Stimulated activated CD4-positive, alpha-beta T cell treated with anti-CD3 and anti-CD28 coated beads, Interleukin-15, amount 100 ng/mL, for 1 hour (primary cell): Measurements from ENCODE around the gene UST.
"Not testable (repeated sequence)": the region's sequence is repeated elsewhere in the genome, so short reads cannot be mapped to it uniquely, and the experiment has no call there.

Experiments
- DNase-seq, 2 donors: peaks; one replicate each; pipeline ENCODE4 v3.0.0-alpha.2; 2020; ENCODE audit warnings: low read depth in 1 of 2, low spot score in 1 of 2

Gene UST

GRCh38 chr6:148999929-149000468, 253.2 kb downstream of the UST start:
- no peak for DNase-seq

- DNase-seq: no peak
These were observed 254.6 kb downstream of the UST start for GRCh38 chr6:149001422-149001821.

DNA sequence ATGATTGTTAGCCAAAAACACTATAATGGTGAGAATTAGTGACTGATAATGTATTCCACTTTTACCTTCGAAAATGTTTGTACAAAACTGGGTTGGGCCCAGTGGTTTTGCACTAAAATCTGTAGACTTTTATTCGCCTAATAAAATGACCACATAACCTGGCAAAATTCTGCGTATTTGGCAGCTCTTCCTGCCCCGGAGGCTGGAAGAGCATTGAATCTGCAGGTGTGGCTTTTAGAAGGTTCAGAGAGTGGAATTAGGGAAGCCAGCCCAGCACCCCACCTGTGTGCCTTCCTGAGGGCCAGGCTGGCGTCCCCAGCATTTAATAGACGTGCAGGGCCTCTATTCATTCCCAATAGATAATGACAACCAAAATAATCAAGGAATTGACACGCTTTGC, 256.7 kb downstream of the UST start:
- DNase-seq: no peak

- DNase-seq: no peak
These were observed 257.8 kb downstream of the UST start for GRCh38 chr6:149004664-149005063.

DNA sequence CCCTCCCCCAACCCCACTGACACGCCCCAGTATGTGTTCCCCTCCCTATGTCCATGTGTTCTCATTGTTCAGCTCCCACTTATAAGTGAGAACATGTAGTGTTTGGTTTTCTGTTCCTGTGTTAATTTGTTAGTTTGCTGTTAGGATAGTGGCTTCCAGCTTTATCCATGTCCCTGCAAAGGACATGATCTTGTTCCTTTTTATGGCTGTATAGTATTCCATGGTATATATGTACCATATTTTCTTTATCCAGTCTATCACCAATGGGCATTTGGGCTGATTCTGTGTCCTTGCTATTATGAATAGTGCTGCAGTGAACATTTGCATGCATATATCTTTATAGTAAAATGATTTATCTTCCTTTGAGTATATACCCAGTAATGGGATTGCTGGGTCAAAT, 259.4 kb downstream of the UST start:
- DNase-seq: not testable (repeated sequence)

DNA sequence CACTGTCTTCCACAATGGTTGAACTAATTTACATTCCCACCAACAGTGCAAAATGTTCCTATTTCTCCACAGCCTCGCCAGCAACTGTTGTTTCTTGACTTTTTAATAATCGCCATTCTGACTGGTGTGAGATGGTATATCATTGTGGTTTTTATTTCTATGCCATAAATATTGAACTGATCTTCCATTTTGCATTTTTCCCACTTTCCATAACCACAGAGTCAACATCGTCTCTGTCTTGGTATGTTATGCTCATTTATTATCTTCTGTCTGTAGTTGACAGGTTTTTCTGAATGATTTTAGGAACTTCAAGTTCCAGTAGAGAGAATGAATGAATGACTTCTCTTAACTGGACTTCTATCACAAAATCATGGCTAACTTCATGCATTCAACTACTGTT, 259.8 kb downstream of the UST start:
- no peak for DNase-seq

GRCh38 chr6:149007846-149008245, 261.0 kb downstream of the UST start:
- no peak for DNase-seq

- DNase-seq: no peak
These were observed 261.9 kb downstream of the UST start for GRCh38 chr6:149008741-149009140.

DNA sequence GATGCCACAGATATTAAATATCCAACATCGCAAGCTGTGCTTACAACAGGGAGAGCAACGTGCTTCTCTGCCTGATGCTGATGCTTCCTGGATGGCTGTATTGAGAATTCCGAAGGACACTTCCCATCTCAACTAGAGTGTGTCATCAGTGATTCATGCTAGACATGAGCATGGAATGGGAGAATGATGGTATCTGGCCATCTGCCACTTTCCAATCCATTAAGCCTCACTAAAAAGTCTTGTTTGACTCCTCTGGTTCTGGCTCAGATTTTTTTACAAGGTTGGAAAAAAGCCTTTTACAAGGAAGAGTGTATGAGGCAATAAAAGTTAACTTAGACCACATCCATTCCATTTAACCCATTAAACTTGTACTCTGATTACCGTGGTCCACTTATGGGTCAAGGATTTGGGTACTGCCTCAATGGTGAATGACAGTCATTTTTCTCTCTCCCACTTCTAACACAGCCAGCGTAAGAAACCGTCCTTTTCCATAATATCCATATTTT, 265.3 kb downstream of the UST start:
- no peak for DNase-seq

DNA sequence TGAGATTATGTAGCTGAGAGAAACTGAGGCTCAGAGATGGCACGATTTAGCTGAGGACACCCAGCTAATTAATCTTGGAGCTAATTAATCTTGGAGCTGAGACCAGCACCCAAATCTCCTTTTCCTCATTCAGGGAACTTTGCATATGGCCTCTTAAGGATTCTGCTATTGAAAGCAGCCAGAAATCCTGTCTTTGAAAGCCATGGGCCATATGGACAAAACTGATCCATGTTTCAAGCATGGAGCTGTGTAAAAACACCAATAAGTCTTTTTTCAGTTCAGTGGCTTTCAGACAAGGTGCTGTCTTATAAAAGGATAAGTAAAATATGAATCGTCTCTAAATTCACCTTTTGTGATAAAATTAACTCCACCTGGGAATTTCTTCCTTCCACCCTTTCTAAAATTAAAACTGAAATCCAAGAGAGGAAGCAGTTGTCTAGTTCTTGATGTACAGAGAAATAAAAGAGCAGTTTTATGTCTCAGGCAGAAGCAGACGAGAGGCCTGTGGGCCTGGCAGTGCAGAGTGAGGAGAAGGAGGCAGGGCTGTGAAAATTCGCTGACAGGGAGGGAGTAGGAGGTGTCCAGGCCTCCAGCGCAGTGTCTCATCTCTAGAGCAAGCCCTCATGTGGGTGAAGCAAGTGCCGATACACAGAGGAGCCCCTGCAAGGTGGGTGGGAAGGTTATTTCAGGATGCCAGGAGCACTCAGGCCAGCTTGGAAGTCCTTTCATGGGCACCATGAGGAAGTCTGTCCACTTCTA, 266.9 kb downstream of the UST start:
- DNase-seq: no peak

DNA sequence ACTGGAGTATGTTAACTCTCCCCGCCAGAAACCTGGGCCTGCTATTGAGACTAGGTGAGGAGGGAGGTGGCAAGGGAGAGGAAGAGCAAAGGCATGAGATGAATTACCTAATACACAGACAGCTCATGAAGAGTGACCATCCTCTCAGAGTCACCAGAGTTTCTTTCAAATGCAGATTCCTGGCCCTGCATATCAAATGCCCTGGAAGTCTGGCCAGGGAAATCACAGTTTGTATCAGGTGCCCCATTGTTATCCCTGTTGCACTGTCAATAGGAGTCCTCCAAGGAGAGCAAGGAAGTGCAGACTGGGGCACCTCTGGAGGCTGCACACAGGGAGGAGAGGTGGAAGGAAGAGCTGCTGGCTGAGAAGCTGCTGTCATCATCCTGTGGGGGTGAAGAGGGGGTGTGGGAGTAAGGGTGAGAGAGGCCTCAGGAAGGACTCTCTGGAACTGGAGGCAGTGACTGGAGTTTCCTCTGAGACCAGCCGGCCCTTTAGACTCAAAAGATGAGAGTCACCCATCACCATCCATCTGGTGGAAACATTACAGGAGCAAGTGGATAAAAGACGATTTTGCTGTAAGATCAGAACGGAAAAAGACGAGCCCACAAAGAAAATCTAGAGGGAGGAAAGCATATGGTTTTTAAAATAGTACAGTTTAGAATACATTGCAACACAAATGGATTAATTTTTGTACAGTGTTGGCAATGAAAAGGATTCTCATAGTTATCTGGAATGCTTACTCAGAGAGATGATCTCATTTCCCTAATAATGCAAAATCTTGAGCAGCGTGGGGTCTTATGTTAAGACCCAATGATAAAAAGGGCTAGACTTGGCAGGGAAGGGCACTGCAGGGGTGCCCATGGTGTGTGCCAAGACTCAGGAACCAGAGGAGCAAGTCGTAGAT, 268.1 kb downstream of the UST start:
- DNase-seq: no peak

- DNase-seq: no peak
These were observed 269.0 kb downstream of the UST start for GRCh38 chr6:149015535-149016525.

GRCh38 chr6:149016716-149017115, 269.9 kb downstream of the UST start:
- DNase-seq: no peak

- DNase-seq: no peak
These were observed 273.5 kb downstream of the UST start for GRCh38 chr6:149020319-149020718.

DNA sequence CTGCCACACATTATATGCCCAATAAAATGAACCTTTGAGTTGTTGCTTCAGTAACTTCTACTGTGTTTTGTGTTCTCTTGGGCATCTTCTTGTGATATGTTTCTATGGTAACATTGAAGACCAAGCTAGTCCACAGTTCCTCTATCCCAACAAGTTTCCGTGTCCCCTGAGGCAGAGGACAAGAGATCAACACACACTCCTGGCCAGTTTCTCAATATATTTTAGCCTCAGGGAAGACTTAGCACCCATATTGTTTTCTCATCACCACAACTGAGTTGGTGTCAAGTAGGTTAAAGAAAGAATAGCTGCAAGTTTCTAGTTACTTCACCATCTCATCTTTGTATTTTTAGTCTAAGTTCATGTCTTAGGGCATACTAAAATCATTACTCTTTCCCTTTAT, 277.5 kb downstream of the UST start:
- no peak for DNase-seq

- DNase-seq: no peak
These were observed 278.2 kb downstream of the UST start for GRCh38 chr6:149025061-149025460.

DNA sequence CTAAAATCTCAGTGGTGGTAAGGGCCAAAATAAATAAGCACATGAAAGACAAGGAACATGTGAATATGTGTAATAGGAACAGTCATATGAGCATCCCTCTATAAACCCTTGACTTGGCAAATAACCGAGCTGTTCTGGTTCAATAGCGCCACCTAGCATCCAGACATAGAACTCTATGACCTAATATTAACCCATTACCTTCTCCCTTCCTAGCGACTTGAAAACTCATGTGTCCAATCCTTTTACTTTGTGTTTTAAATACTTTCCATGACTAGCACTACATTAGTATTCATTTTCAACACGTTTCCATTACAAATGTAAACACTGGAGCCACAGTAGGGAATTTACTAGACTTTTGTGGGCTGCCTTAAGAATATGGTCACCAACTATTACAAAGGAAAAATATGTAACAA, 279.7 kb downstream of the UST start:
- no peak for DNase-seq

DNA sequence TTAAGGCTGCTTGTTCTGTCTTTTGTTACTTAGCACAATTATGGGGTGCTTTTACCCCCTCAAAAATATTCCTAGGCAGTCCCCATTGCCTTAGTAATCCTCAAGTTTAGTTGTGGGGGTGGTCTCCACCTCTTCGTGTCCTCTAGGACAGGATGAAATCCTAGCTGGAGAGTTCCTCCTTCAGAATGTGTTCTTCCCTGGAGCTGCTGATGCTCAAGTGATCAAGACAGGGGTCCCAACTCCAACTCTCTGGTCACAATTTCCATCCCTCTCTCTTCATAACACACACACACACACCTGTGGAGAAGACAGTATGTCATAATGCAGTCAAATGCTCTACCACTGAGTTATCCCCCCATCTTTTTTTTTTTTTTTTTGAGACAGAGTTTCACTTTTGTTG, 280.7 kb downstream of the UST start:
- no peak for DNase-seq

- DNase-seq: peak in 1 of 2 donors; percentile 22
These were observed 282.1 kb downstream of the UST start for GRCh38 chr6:149028767-149029405.

- no peak for DNase-seq
These were observed 284.5 kb downstream of the UST start for GRCh38 chr6:149031201-149031858.
